GM12878 (cell line): ENCODE measurements around the gene RALB.
"Not testable (repeated sequence)": the region's sequence is repeated elsewhere in the genome, so short reads cannot be mapped to it uniquely, and the experiment has no call there.

ENCODE experiments used
- CTCF ChIP-seq, 3 experiments: IDR thresholded peaks in 2 of 3; conservative IDR thresholded peaks in 1 of 3; 2 replicates each; pipeline ENCODE4 v1.5.1; 2011; ENCODE audit warnings: low read depth in 3 of 3, low read length in 3 of 3, mild to moderate bottlenecking in 3 of 3, control low read depth in 2 of 3, moderate library complexity in 2 of 3, inconsistent platforms in 1 of 3, mixed read lengths in 1 of 3; ENCODE audit not compliant: control insufficient read depth in 2 of 3, insufficient read depth in 1 of 3; ENCODE audit errors: extremely low read depth in 1 of 3
- EZH2 ChIP-seq: IDR thresholded peaks from 2 replicates; pipeline ENCODE4 v1.6.1; 2012; ENCODE audit warnings: low read depth, mild to moderate bottlenecking, control low read depth, inconsistent platforms, low read length, borderline replicate concordance; ENCODE audit not compliant: control insufficient read depth

DNA sequence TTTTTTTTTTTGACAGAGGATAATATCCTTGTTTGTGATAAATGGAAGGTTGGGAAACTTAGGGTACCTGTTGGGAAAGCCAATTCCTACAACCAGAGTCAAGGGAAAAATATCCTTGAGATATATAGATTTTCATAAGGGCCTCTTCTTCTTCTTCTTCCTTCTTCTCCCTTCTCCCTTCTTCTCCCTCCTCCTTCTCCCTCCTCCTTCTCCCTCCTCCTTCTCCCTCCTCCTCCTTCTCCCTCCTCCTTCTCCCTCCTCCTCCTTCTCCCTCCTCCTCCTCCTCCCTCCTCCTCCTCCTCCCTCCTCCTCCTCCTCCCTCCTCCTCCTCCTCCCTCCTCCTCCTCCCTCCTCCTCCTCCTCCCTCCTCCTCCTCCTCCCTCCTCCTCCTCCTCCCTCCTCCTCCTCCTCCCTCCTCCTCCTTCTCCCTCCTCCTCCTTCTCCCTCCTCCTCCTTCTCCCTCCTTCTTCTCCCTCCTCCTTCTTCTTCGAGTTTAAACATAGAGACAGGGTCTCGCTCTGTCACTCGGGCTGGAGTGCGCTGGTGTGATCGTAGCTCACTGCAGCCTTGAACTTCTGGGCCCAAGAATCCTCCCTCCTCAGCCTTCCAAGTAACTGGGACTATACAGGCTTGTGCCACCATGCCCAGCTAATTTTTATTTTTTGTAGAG, 68.4 kb downstream of the RALB start:
- not testable (repeated sequence) for TF ChIP-seq EZH2; CTCF (IDR thresholded peaks at IDR 0.05 in 2 of 3, conservative IDR thresholded peaks at IDR 0.05 in 1 of 3; ENCODE audit: control insufficient read depth in 2 of 3, extremely low read depth in 1 of 3, insufficient read depth in 1 of 3, low read depth in 3 of 3, low read length in 3 of 3)
